ENCODE measurements around the gene GOT1. TPM values are rescaled to one million over a fixed set of nuclear protein-coding genes. Genes with fewer than 3 reads are reported as not detected.

The GOT1 gene
- total and polyA plus RNA-seq, 2 experiments from 2014 or later = 36.8 to 37.7 TPM

- TF ChIP-seq ETS1 (IDR thresholded peaks at IDR 0.05) = no peak
Observed at GRCh38 chr10:99457813-99458212, 27.4 kb upstream of the GOT1 start (continued).

- no peaks in the 10 kb centered on the region for H4K20me1 ChIP-seq (replicated peaks; ENCODE audit: insufficient read depth)
- Mint-ChIP-seq H3K9me3 (no peaks in the 10 kb centered on the region), H3K36me3 (ENCODE audit: low read depth) (no peaks in the 10 kb centered on the region), H3K27me3 (ENCODE audit: insufficient read depth, low read depth, poor library complexity) (peaks cover 6% of the 10 kb centered on the region), H3K4me1 (peaks cover 3% of the 10 kb centered on the region; the same call in 2 of the 3 replicates), H3K27ac (no peak overlapping the region), H3K4me3 (no peak overlapping the region)
- no peak overlapping the region for H3K4me2 ChIP-seq
- H2AFZ ChIP-seq = no peak overlapping the region
- no peaks in the 10 kb centered on the region for H3K27me3 ChIP-seq (ENCODE audit: insufficient read depth)
- H3K36me3 ChIP-seq (ENCODE audit: insufficient read depth) = no peaks in the 10 kb centered on the region
- H3K4me1 ChIP-seq (ENCODE audit: insufficient read depth) = peaks cover 4% of the 10 kb centered on the region; the same call in 1 of the 2 replicates
- no peaks in the 10 kb centered on the region; the same call in 1 of the 2 replicates for H3K9me2 ChIP-seq (ENCODE audit: insufficient read depth)
- no peaks in the 10 kb centered on the region for H3F3A ChIP-seq (replicated peaks; ENCODE audit: low read depth)
- no peak overlapping the region for H3K4me3 ChIP-seq
- H3K79me2 ChIP-seq (replicated peaks; ENCODE audit: insufficient read depth) = no peaks in the 10 kb centered on the region
- no peak for ATAC-seq
- H3K27ac ChIP-seq (ENCODE audit: low read depth) = no peak overlapping the region
- DNase-seq (ENCODE audit: low spot score) = no peak
- TF ChIP-seq ETS1 (IDR thresholded peaks at IDR 0.05) (no peak), NANOG (IDR thresholded peaks at IDR 0.05; ENCODE audit: borderline replicate concordance) (no peak), ZNF114 (CRISPR knock-in tag; IDR thresholded peaks at IDR 0.05) (no peak), ZNF462 (CRISPR knock-in tag; IDR thresholded peaks at IDR 0.05) (no peak), EZH2 (IDR thresholded peaks at IDR 0.05; ENCODE audit: low read depth, unreplicated experiment) (no peak), STAT1 (IDR thresholded peaks at IDR 0.05; ENCODE audit: unreplicated experiment) (no peak), JUNB (IDR thresholded peaks at IDR 0.05; ENCODE audit: unreplicated experiment) (no peak), CREB1 (CRISPR knock-in tag; IDR thresholded peaks at IDR 0.05; ENCODE audit: low read depth) (no peak), POLR2AphosphoS5 (IDR thresholded peaks at IDR 0.05; ENCODE audit: low read depth) (no peak), ZNF331 (CRISPR knock-in tag; IDR thresholded peaks at IDR 0.05; ENCODE audit: low read depth) (no peak), EZH2phosphoT487 (IDR thresholded peaks at IDR 0.05; ENCODE audit: unreplicated experiment) (no peak), REST (IDR thresholded peaks at IDR 0.05; ENCODE audit: unreplicated experiment) (no peak)
Observed at GRCh38 chr10:99456931-99457288, 26.5 kb upstream of the GOT1 start.
